HEK293 (cell line): Measurements from ENCODE around the gene SKIC8.
A peak's percentile ranks its signal among the peaks of the same experiment; 100 is the strongest.

ENCODE experiments used
- CTCF ChIA-PET: fragments of 350-600 bp; formaldehyde crosslinking; extraction: SDS; loops from one replicate; lab custom pipeline; 2021; ENCODE audit warnings: antibody characterized with exemption; lab: Yijun Ruan, JAX
- POLR2A ChIA-PET: fragments of 300-600 bp; formaldehyde crosslinking; extraction: SDS; loops from one replicate; lab custom pipeline; 2020; ENCODE audit warnings: antibody characterized with exemption, inconsistent platforms; lab: Yijun Ruan, JAX
- H3K27ac ChIP-seq: fragments of 200-500 bp; sonication (Bioruptor generic); 2 replicates; pipeline ENCODE4 v1.5.1; 2014; ENCODE audit warnings: low read depth, low read length, control low read depth, inconsistent platforms; ENCODE audit errors: extremely low read depth
- H3K36me3 ChIP-seq, 2 experiments: fragments of 200-500 bp in 1 of 2; sonication (Bioruptor generic) in 1 of 2; 1 replicate in 1 of 2; 2 replicates in 1 of 2; pipeline ENCODE4 v1.5.1; 2014 to 2017; ENCODE audit warnings: inconsistent platforms in 2 of 2, low read length in 2 of 2; ENCODE audit not compliant: control insufficient read depth in 2 of 2, insufficient read depth in 1 of 2
- H3K4me1 ChIP-seq: fragments of 200-500 bp; sonication (Bioruptor generic); 2 replicates; pipeline ENCODE4 v1.5.1; 2014; ENCODE audit warnings: mild to moderate bottlenecking, low read length, inconsistent platforms; ENCODE audit not compliant: control insufficient read depth, insufficient read depth
- H3K4me3 ChIP-seq: 2 replicates; pipeline ENCODE4 v1.5.1; 2011; ENCODE audit warnings: low read depth, mild to moderate bottlenecking, control low read depth, low read length, moderate library complexity
- H3K9me3 ChIP-seq: fragments of 200-500 bp; sonication (Bioruptor generic); 2 replicates; pipeline ENCODE4 v1.5.1; 2014; ENCODE audit warnings: low read depth, low read length, inconsistent platforms; ENCODE audit not compliant: control insufficient read depth, insufficient read depth
- REPIN1 ChIP-seq: fragments of 450-650 bp; formaldehyde crosslinking; IDR thresholded peaks from 2 replicates; pipeline ENCODE4 v1.5.1; 2017; ENCODE audit warnings: missing biosample characterization, missing genetic modification characterization, low read depth
- SCRT1 ChIP-seq: fragments of 450-650 bp; formaldehyde crosslinking; IDR thresholded peaks from 2 replicates; pipeline ENCODE4 v1.5.1; 2016; ENCODE audit warnings: missing biosample characterization, missing genetic modification characterization, borderline replicate concordance
- SCRT2 ChIP-seq: fragments of 450-650 bp; formaldehyde crosslinking; IDR thresholded peaks from 2 replicates; pipeline ENCODE4 v1.5.1; 2016; ENCODE audit warnings: missing biosample characterization, missing genetic modification characterization
- SP3 ChIP-seq: fragments of 450-650 bp; formaldehyde crosslinking; IDR thresholded peaks from 2 replicates; pipeline ENCODE4 v1.5.1; 2016; ENCODE audit warnings: missing biosample characterization, missing genetic modification characterization
- ZBTB48 ChIP-seq: fragments of 450-650 bp; formaldehyde crosslinking; IDR thresholded peaks from 2 replicates; pipeline ENCODE4 v1.5.1; 2016; ENCODE audit warnings: missing biosample characterization, missing genetic modification characterization
- ZNF169 ChIP-seq: fragments of 450-650 bp; formaldehyde crosslinking; IDR thresholded peaks from 2 replicates; pipeline ENCODE4 v1.5.1; 2016; ENCODE audit warnings: missing biosample characterization, missing genetic modification characterization
- ZNF24 ChIP-seq: fragments of 450-650 bp; formaldehyde crosslinking; IDR thresholded peaks from 2 replicates; pipeline ENCODE4 v1.5.1; 2016; ENCODE audit warnings: missing biosample characterization, missing genetic modification characterization
- ZNF341 ChIP-seq: fragments of 450-650 bp; formaldehyde crosslinking; IDR thresholded peaks from 2 replicates; pipeline ENCODE4; 2016; ENCODE audit warnings: low read depth, missing biosample characterization, missing genetic modification characterization
- ZNF549 ChIP-seq: fragments of 450-650 bp; IDR thresholded peaks from 2 replicates; pipeline ENCODE4 v1.5.1; 2018; ENCODE audit warnings: missing biosample characterization, missing genetic modification characterization, mild to moderate bottlenecking, inconsistent platforms, moderate library complexity
- ZNF585B ChIP-seq: fragments of 450-650 bp; formaldehyde crosslinking; IDR thresholded peaks from 2 replicates; pipeline ENCODE4 v1.5.1; 2016; ENCODE audit warnings: missing biosample characterization, missing genetic modification characterization
- ZNF600 ChIP-seq: fragments of 450-650 bp; formaldehyde crosslinking; IDR thresholded peaks from 2 replicates; pipeline ENCODE4 v1.5.1; 2016; ENCODE audit warnings: missing biosample characterization, missing genetic modification characterization
- ZNF791 ChIP-seq: fragments of 450-650 bp; formaldehyde crosslinking; IDR thresholded peaks from 2 replicates; pipeline ENCODE4 v1.5.1; 2016; ENCODE audit warnings: missing biosample characterization, missing genetic modification characterization
- ZSCAN30 ChIP-seq: fragments of 450-650 bp; IDR thresholded peaks from 2 replicates; pipeline ENCODE4 v1.5.1; 2018; ENCODE audit warnings: missing biosample characterization, mild to moderate bottlenecking, missing genetic modification characterization, moderate library complexity
- ZXDB ChIP-seq: fragments of 450-650 bp; formaldehyde crosslinking; IDR thresholded peaks from 2 replicates; pipeline ENCODE4 v1.5.1; 2016; ENCODE audit warnings: missing biosample characterization, missing genetic modification characterization
- TF ChIP-seq, protein P1 (sequence below): fragments of 450-650 bp; formaldehyde crosslinking; IDR thresholded peaks from 2 replicates; pipeline ENCODE4 v1.5.1; 2016; ENCODE audit warnings: missing biosample characterization, missing genetic modification characterization, low read depth
- TF ChIP-seq, protein P2 (sequence below): fragments of 450-650 bp; formaldehyde crosslinking; IDR thresholded peaks from 2 replicates; pipeline ENCODE4 v1.5.1; 2016; ENCODE audit warnings: missing biosample characterization, missing genetic modification characterization
- TF ChIP-seq, protein P3 (sequence below): fragments of 450-650 bp; formaldehyde crosslinking; IDR thresholded peaks from 2 replicates; pipeline ENCODE4 v1.5.1; 2016; ENCODE audit warnings: missing biosample characterization, missing genetic modification characterization
- TF ChIP-seq, protein P4 (sequence below): fragments of 450-650 bp; formaldehyde crosslinking; IDR thresholded peaks from 2 replicates; pipeline ENCODE4 v1.5.1; 2016; ENCODE audit warnings: missing biosample characterization, missing genetic modification characterization
- TF ChIP-seq, protein P5 (sequence below): fragments of 450-650 bp; formaldehyde crosslinking; IDR thresholded peaks from 2 replicates; pipeline ENCODE4 v1.5.1; 2016; ENCODE audit warnings: missing biosample characterization, missing genetic modification characterization, low read depth
- TF ChIP-seq, protein P6 (sequence below): fragments of 450-650 bp; formaldehyde crosslinking; IDR thresholded peaks from 2 replicates; pipeline ENCODE4 v1.5.1; 2016; ENCODE audit warnings: missing biosample characterization, missing genetic modification characterization

Gene SKIC8

DNA sequence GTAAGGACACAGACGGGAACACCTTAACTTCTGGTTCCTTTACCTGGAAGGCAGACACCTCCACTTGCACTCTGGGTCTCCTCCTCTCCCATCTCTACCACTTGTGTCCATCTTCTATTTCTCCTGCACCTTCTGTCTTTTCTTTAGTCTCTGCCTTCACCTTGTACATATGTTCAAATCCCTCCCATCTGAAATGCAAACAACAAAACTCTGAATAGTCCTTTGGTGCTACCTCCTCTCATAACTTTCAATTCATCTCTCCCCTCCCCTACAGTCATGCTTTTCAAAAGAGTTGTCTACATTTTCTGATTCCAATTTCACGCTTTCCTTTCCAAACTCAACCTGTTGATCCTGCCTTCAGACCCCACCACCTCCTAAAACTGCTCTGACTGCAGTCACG lies 35.4 kb upstream of the SKIC8 start:
- Histone ChIP-seq H3K36me3 (no peaks in the 10 kb centered on the region), H3K4me1 (no peaks in the 10 kb centered on the region), H3K4me3 (no peak overlapping the region), H3K9me3 (no peaks in the 10 kb centered on the region), H3K27ac (no peak overlapping the region)
- TF ChIP-seq SCRT2 (peak; percentile 77), SCRT1 (tag by site-specific recombination) (peak; percentile 18; the same call in 1 of the 2 replicates), ZNF791 (peak; percentile 95), ZSCAN30 (tag by site-specific recombination) (no peak)
- ChIA-PET CTCF (no interaction called here), POLR2A (no interaction called here)

DNA sequence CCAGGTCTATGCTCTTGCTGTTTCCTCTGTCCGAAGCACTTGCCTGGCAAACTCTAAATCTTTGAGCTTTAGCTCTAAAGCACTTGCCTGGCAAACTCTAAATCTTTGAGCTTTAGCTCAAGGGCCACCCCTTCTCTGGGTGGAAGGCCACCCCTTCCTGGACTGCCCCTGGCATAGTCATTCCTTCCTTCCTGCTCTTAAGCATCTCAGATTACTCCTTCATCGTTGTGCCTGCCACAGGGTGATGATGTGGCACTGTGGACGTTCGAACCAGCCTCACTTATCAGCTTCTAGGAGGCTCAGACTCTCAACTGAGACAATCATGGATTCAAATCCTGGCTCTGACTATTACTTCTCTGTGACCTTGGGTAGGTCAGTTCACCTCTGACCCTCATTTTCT lies 30.2 kb upstream of the SKIC8 start:
- TF ChIP-seq, protein P1, sequence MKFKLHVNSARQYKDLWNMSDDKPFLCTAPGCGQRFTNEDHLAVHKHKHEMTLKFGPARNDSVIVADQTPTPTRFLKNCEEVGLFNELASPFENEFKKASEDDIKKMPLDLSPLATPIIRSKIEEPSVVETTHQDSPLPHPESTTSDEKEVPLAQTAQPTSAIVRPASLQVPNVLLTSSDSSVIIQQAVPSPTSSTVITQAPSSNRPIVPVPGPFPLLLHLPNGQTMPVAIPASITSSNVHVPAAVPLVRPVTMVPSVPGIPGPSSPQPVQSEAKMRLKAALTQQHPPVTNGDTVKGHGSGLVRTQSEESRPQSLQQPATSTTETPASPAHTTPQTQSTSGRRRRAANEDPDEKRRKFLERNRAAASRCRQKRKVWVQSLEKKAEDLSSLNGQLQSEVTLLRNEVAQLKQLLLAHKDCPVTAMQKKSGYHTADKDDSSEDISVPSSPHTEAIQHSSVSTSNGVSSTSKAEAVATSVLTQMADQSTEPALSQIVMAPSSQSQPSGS (tag by site-specific recombination), result no peak
- TF ChIP-seq ZNF24 (tag by site-specific recombination) (no peak), ZBTB48 (tag by site-specific recombination) (no peak), ZNF169 (tag by site-specific recombination) (no peak), ZNF549 (no peak), ZNF585B (tag by site-specific recombination) (no peak), REPIN1 (tag by site-specific recombination) (no peak), ZNF341 (tag by site-specific recombination) (no peak), ZXDB (tag by site-specific recombination) (no peak), ZNF600 (no peak)
- TF ChIP-seq, protein P2, sequence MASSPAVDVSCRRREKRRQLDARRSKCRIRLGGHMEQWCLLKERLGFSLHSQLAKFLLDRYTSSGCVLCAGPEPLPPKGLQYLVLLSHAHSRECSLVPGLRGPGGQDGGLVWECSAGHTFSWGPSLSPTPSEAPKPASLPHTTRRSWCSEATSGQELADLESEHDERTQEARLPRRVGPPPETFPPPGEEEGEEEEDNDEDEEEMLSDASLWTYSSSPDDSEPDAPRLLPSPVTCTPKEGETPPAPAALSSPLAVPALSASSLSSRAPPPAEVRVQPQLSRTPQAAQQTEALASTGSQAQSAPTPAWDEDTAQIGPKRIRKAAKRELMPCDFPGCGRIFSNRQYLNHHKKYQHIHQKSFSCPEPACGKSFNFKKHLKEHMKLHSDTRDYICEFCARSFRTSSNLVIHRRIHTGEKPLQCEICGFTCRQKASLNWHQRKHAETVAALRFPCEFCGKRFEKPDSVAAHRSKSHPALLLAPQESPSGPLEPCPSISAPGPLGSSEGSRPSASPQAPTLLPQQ, result no peak
- ChIA-PET CTCF (no interaction called here), POLR2A (interaction anchor here (1.4 kb wide), 1 partner anchor 30 kb away, joined by 3 read pairs; the partner anchor contains the start of gene SKIC8)
- Histone ChIP-seq H3K27ac (no peak overlapping the region), H3K36me3 (no peaks in the 10 kb centered on the region), H3K9me3 (no peaks in the 10 kb centered on the region), H3K4me3 (no peak overlapping the region), H3K4me1 (no peaks in the 10 kb centered on the region)

DNA sequence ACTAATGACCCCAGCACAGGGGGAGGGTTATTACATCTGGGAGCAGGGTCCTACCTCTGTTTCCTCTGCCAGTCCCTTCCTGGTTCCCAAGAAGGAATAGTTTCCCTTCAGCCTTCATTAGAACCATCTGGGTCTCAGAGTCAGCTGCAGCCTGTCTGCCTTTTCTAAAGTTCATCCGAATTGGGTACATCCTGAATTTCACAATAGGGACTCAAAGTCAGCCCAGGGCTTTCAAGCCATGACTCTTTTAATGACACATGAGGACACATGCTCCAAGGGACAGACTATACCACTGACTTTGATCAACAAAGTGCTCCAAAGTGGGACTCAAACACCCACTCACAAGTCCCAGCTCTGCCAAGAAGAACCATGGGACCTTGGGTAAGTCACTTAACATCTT lies 28.1 kb upstream of the SKIC8 start:
- POLR2A ChIA-PET, result no interaction called here
- Histone ChIP-seq H3K9me3 (no peaks in the 10 kb centered on the region), H3K36me3 (no peaks in the 10 kb centered on the region), H3K4me1 (no peaks in the 10 kb centered on the region; the same call in 1 of the 2 replicates), H3K27ac (no peak overlapping the region), H3K4me3 (no peak overlapping the region)
- CTCF ChIA-PET, result interaction anchor here (1.0 to 1.1 kb wide), 2 partner anchors 18 to 93 kb away, joined by 3 read pairs; no protein-coding TSS in a partner anchor
- TF ChIP-seq, protein P3, sequence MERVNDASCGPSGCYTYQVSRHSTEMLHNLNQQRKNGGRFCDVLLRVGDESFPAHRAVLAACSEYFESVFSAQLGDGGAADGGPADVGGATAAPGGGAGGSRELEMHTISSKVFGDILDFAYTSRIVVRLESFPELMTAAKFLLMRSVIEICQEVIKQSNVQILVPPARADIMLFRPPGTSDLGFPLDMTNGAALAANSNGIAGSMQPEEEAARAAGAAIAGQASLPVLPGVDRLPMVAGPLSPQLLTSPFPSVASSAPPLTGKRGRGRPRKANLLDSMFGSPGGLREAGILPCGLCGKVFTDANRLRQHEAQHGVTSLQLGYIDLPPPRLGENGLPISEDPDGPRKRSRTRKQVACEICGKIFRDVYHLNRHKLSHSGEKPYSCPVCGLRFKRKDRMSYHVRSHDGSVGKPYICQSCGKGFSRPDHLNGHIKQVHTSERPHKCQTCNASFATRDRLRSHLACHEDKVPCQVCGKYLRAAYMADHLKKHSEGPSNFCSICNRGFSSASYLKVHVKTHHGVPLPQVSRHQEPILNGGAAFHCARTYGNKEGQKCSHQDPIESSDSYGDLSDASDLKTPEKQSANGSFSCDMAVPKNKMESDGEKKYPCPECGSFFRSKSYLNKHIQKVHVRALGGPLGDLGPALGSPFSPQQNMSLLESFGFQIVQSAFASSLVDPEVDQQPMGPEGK (tag by site-specific recombination), result no peak
- TF ChIP-seq, protein P4, sequence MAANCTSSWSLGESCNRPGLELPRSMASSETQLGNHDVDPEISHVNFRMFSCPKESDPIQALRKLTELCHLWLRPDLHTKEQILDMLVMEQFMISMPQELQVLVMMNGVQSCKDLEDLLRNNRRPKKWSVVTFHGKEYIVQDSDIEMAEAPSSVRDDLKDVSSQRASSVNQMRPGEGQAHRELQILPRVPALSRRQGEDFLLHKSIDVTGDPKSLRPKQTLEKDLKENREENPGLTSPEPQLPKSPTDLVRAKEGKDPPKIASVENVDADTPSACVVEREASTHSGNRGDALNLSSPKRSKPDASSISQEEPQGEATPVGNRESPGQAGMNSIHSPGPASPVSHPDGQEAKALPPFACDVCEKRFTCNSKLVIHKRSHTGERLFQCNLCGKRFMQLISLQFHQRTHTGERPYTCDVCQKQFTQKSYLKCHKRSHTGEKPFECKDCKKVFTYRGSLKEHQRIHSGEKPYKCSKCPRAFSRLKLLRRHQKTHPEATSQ (tag by site-specific recombination), result no peak
- TF ChIP-seq, protein P5, sequence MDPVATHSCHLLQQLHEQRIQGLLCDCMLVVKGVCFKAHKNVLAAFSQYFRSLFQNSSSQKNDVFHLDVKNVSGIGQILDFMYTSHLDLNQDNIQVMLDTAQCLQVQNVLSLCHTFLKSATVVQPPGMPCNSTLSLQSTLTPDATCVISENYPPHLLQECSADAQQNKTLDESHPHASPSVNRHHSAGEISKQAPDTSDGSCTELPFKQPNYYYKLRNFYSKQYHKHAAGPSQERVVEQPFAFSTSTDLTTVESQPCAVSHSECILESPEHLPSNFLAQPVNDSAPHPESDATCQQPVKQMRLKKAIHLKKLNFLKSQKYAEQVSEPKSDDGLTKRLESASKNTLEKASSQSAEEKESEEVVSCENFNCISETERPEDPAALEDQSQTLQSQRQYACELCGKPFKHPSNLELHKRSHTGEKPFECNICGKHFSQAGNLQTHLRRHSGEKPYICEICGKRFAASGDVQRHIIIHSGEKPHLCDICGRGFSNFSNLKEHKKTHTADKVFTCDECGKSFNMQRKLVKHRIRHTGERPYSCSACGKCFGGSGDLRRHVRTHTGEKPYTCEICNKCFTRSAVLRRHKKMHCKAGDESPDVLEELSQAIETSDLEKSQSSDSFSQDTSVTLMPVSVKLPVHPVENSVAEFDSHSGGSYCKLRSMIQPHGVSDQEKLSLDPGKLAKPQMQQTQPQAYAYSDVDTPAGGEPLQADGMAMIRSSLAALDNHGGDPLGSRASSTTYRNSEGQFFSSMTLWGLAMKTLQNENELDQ, result no peak
- TF ChIP-seq, protein P6, sequence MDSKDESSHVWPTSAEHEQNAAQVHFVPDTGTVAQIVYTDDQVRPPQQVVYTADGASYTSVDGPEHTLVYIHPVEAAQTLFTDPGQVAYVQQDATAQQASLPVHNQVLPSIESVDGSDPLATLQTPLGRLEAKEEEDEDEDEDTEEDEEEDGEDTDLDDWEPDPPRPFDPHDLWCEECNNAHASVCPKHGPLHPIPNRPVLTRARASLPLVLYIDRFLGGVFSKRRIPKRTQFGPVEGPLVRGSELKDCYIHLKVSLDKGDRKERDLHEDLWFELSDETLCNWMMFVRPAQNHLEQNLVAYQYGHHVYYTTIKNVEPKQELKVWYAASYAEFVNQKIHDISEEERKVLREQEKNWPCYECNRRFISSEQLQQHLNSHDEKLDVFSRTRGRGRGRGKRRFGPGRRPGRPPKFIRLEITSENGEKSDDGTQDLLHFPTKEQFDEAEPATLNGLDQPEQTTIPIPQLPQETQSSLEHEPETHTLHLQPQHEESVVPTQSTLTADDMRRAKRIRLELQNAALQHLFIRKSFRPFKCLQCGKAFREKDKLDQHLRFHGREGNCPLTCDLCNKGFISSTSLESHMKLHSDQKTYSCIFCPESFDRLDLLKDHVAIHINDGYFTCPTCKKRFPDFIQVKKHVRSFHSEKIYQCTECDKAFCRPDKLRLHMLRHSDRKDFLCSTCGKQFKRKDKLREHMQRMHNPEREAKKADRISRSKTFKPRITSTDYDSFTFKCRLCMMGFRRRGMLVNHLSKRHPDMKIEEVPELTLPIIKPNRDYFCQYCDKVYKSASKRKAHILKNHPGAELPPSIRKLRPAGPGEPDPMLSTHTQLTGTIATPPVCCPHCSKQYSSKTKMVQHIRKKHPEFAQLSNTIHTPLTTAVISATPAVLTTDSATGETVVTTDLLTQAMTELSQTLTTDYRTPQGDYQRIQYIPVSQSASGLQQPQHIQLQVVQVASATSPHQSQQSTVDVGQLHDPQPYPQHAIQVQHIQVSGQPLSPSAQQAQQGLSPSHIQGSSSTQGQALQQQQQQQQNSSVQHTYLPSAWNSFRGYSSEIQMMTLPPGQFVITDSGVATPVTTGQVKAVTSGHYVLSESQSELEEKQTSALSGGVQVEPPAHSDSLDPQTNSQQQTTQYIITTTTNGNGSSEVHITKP, result no peak
- no peak for TF ChIP-seq SP3 (tag by site-specific recombination)
